ENCODE measurements around the gene ZNF385B. TPM values are rescaled to one million over a fixed set of nuclear protein-coding genes. Genes with fewer than 3 reads are reported as not detected.

ZNF385B gene
- total RNA-seq, 4 donors from 2014 or later = 9.7 to 24.9 (median 11.4) TPM

GRCh38 chr2:179605341-179605740 is 256.1 kb downstream of the ZNF385B start:
- peaks cover 10 to 11% of the 10 kb centered on the region in 2 donors for H3K4me1 ChIP-seq
- in situ Hi-C loops (cut with MboI; ENCODE audit: low sequenced_read_pairs in 4 of 4) = no loop called here
- TF ChIP-seq POLR2A (IDR thresholded peaks at IDR 0.05) = no peak
- TF ChIP-seq, protein P1, sequence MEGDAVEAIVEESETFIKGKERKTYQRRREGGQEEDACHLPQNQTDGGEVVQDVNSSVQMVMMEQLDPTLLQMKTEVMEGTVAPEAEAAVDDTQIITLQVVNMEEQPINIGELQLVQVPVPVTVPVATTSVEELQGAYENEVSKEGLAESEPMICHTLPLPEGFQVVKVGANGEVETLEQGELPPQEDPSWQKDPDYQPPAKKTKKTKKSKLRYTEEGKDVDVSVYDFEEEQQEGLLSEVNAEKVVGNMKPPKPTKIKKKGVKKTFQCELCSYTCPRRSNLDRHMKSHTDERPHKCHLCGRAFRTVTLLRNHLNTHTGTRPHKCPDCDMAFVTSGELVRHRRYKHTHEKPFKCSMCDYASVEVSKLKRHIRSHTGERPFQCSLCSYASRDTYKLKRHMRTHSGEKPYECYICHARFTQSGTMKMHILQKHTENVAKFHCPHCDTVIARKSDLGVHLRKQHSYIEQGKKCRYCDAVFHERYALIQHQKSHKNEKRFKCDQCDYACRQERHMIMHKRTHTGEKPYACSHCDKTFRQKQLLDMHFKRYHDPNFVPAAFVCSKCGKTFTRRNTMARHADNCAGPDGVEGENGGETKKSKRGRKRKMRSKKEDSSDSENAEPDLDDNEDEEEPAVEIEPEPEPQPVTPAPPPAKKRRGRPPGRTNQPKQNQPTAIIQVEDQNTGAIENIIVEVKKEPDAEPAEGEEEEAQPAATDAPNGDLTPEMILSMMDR (IDR thresholded peaks at IDR 0.05 in 4 of 5, conservative IDR thresholded peaks at IDR 0.05 in 1 of 5) = no peak
- no peak for ATAC-seq
- H3K27me3 ChIP-seq = no peaks in the 10 kb centered on the region
- no peaks in the 10 kb centered on the region for H3K36me3 ChIP-seq
- intact Hi-C loops (cut with DNase I; ENCODE audit: low total_unique reads) = no loop called here
- H3K27ac ChIP-seq = peak overlapping the region in 3 of 4 donors; percentile 9 to 39 (median 18)
- H3K9me3 ChIP-seq = no peaks in the 10 kb centered on the region
- DNase-seq = no peak
- no peak overlapping the region for H3K4me3 ChIP-seq

- ATAC-seq = peak; percentile 82 to 87
- no peaks in the 10 kb centered on the region for H3K36me3 ChIP-seq
Observed at GRCh38 chr2:179604598-179604997, 256.8 kb downstream of the ZNF385B start.

GRCh38 chr2:179602452-179602851 is 259.0 kb downstream of the ZNF385B start:
- in situ Hi-C loops (cut with MboI; ENCODE audit: low sequenced_read_pairs in 4 of 4) = no loop called here
- H3K4me3 ChIP-seq = no peak overlapping the region
- ATAC-seq = no peak

More at GRCh38 chr2:179604598-179604997, 256.8 kb downstream of the ZNF385B start:
- in situ Hi-C loops (cut with MboI; ENCODE audit: low sequenced_read_pairs in 4 of 4) = no loop called here
- intact Hi-C loops (cut with DNase I; ENCODE audit: low total_unique reads) = no loop called here
- Histone ChIP-seq H3K27ac (peak overlapping the region; percentile 9 to 55 (median 28)), H3K4me3 (no peak overlapping the region), H3K4me1 (peaks cover 10 to 11% of the 10 kb centered on the region in 2 donors), H3K27me3 (no peaks in the 10 kb centered on the region), H3K9me3 (no peaks in the 10 kb centered on the region)
- TF ChIP-seq, protein P1 (IDR thresholded peaks at IDR 0.05 in 4 of 5, conservative IDR thresholded peaks at IDR 0.05 in 1 of 5) = no peak
- TF ChIP-seq POLR2A (IDR thresholded peaks at IDR 0.05) = no peak
- DNase-seq = no peak

GRCh38 chr2:179596018-179596417 is 265.4 kb downstream of the ZNF385B start:
- H3K4me1 ChIP-seq = peaks cover 7 to 13% of the 10 kb centered on the region in 2 donors
- no peaks in the 10 kb centered on the region for H3K27me3 ChIP-seq
- in situ Hi-C loops (cut with MboI; ENCODE audit: low sequenced_read_pairs in 4 of 4) = no loop called here
- H3K36me3 ChIP-seq = no peaks in the 10 kb centered on the region
- TF ChIP-seq, protein P1 (IDR thresholded peaks at IDR 0.05 in 4 of 5, conservative IDR thresholded peaks at IDR 0.05 in 1 of 5) = no peak
- TF ChIP-seq POLR2A (IDR thresholded peaks at IDR 0.05) = no peak
- H3K27ac ChIP-seq = peak overlapping the region; percentile 20 to 88 (median 82)
- H3K9me3 ChIP-seq = no peaks in the 10 kb centered on the region
- no peak overlapping the region for H3K4me3 ChIP-seq
- no peak for DNase-seq
- intact Hi-C loops (cut with DNase I; ENCODE audit: low total_unique reads) = no loop called here
- ATAC-seq = no peak

More at GRCh38 chr2:179602452-179602851, 259.0 kb downstream of the ZNF385B start:
- Histone ChIP-seq H3K4me1 (peaks cover 10 to 11% of the 10 kb centered on the region in 2 donors), H3K27ac (no peak overlapping the region), H3K27me3 (no peaks in the 10 kb centered on the region), H3K9me3 (no peaks in the 10 kb centered on the region), H3K36me3 (no peaks in the 10 kb centered on the region)
- TF ChIP-seq POLR2A (IDR thresholded peaks at IDR 0.05) = no peak
- TF ChIP-seq, protein P1 (IDR thresholded peaks at IDR 0.05 in 4 of 5, conservative IDR thresholded peaks at IDR 0.05 in 1 of 5) = no peak
- intact Hi-C loops (cut with DNase I; ENCODE audit: low total_unique reads) = no loop called here
- DNase-seq = no peak

DNA sequence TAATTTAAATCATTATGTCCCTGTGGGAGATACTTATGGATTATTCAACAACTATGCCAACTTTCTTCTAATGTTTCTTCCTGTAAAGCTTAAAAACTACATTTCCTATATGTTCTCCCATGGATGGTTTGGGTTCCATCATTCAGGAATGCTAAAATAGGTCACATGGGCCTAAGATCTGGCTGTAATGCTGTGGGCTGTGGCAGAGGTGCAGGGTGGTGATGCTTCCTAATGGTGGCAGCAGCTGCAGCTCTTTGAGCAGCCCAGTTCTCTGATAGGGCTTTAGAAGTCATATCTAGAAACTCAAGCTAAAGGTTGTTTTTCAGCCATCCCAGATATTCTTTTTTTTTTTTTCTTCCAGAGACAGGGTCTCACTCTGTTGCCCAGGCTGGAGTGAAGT is 266.1 kb downstream of the ZNF385B start:
- TF ChIP-seq, protein P1 (IDR thresholded peaks at IDR 0.05 in 4 of 5, conservative IDR thresholded peaks at IDR 0.05 in 1 of 5) = peak in 2 of 5 experiments; percentile 6 to 16
- TF ChIP-seq POLR2A (IDR thresholded peaks at IDR 0.05) = no peak
- H3K4me3 ChIP-seq = no peak overlapping the region
- in situ Hi-C loops (cut with MboI; ENCODE audit: low sequenced_read_pairs in 4 of 4) (no loop called here), intact Hi-C loops (cut with DNase I; ENCODE audit: low total_unique reads) (no loop called here)
- H3K27ac ChIP-seq = peak overlapping the region; percentile 76 to 88 (median 82)
- no peaks in the 10 kb centered on the region for H3K27me3 ChIP-seq
- DNase-seq = peak in 1 of 2 donors; percentile 57
- no peaks in the 10 kb centered on the region for H3K36me3 ChIP-seq
- peaks cover 7 to 13% of the 10 kb centered on the region in 2 donors for H3K4me1 ChIP-seq
- peak in 1 of 2 donors; percentile 50 for ATAC-seq
- no peaks in the 10 kb centered on the region for H3K9me3 ChIP-seq
